ENCODE results near the gene AMN. TPM values are rescaled to one million over a fixed set of nuclear protein-coding genes. Genes with fewer than 3 reads are reported as not detected.
A peak's percentile ranks its signal among the peaks of the same experiment; 100 is the strongest.

AMN gene
- total and polyA plus RNA-seq, 9 of the 15 experiments (the other 6 are each of a cell fraction or from before 2014, with no cell fraction given), result 0.04 to 0.14 TPM; not detected in 7

DNA sequence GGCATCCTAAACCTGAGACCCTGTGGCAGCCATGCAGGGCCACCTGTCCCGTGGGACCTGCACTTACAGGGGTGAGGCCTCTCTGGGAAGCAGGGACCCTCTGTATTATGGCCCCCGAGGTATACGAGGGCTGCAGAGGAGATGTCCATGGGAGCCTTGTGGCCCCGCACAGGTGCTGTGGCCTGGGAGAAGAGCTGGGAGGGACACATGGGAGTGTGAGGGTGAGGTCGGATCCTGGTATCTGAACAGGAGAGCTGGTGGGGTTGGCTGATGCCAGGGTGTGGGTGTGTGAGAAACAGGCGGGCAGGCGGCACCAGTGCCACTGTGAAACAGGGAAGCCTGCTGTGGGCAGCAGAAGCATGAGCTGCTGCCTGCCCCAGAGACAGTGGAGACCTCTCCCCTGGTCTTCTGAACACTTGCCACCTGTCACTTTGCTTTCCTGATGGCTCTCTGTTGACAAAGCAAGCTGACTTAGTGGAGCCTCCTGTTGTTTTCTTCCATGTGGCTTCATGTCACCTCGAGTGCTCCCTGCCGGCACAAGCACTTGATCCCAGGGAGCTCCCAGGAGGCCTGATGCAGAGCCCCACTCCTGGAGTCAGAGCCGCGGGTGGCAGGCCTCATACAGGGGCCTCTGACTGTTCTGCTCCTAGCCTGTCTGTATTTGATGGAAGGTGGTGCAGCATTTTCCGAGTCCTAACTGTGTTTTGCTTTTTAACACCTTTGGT lies 19.8 kb upstream of the AMN start:
- ChIA-PET CTCF (ENCODE audit: low intra/inter-chr PET ratio) (no interaction called here), POLR2A (interaction anchor here (0.6 to 1.0 kb wide), 3 partner anchors 10 to 33 kb away, joined by 3 to 4 read pairs (median 3); no protein-coding TSS in a partner anchor)
- H3K79me2 ChIP-seq (ENCODE audit: control insufficient read depth, insufficient read depth, low read length), result no peaks in the 10 kb centered on the region
- H3K4me1 ChIP-seq (replicated peaks in 1 of 2; ENCODE audit: control insufficient read depth in 2 of 2, insufficient read depth in 2 of 2, low read length in 2 of 2), result peaks cover 0 to 5% of the 10 kb centered on the region in 2 experiments; a peak in 2 of 5 replicates
- H3K9me3 ChIP-seq (replicated peaks; ENCODE audit: control insufficient read depth, insufficient read depth, low read depth, low read length), result no peaks in the 10 kb centered on the region
- no peak overlapping the region for H3K4me3 ChIP-seq
- H3K27ac ChIP-seq (ENCODE audit: extremely low read depth, low read depth, low read length), result no peak overlapping the region
- no TSS peak for BruUV-seq (replicated peaks)
- no peak overlapping the region for H2AFZ ChIP-seq (ENCODE audit: low read depth, low read length)
- ATAC-seq, result no peak
- FAIRE-seq, result no peak
- WGBS (ENCODE audit: insufficient coverage, low coverage, missing lambda C conversion rate), result 95% methylated on average over 10 of the region's 12 CpGs
- H3K9me1 ChIP-seq (ENCODE audit: control insufficient read depth, insufficient read depth, low read length), result no peaks in the 10 kb centered on the region
- no peak overlapping the region for H3K4me2 ChIP-seq (ENCODE audit: insufficient read depth, low read length)
- DNase-seq (ENCODE audit: extremely low read depth in 1 of 4, low spot score in 3 of 4), result no peak
- TF ChIP-seq ZNF511 (CRISPR knock-in tag; IDR thresholded peaks at IDR 0.05) (no peak), TAF7 (tag; IDR thresholded peaks at IDR 0.05) (no peak), OTX1 (CRISPR knock-in tag; IDR thresholded peaks at IDR 0.05) (no peak), BRD4 (IDR thresholded peaks at IDR 0.05) (no peak), SPI1 (IDR thresholded peaks at IDR 0.05; ENCODE audit: borderline replicate concordance, low read depth, low read length) (no peak), RBM14 (IDR thresholded peaks at IDR 0.05; ENCODE audit: borderline replicate concordance, insufficient read depth, low read depth, low read length) (no peak), KHSRP (IDR thresholded peaks at IDR 0.05) (no peak), THRB (CRISPR knock-in tag; conservative IDR thresholded peaks at IDR 0.05) (no peak), SIX5 (IDR thresholded peaks at IDR 0.05; ENCODE audit: borderline replicate concordance in 1 of 2, insufficient read depth in 1 of 2, low read depth in 1 of 2, low read length in 2 of 2) (no peak), NCOA4 (IDR thresholded peaks at IDR 0.05; ENCODE audit: partially characterized antibody) (no peak), TSC22D4 (tag; IDR thresholded peaks at IDR 0.05) (no peak)
- TF ChIP-seq, protein P1, sequence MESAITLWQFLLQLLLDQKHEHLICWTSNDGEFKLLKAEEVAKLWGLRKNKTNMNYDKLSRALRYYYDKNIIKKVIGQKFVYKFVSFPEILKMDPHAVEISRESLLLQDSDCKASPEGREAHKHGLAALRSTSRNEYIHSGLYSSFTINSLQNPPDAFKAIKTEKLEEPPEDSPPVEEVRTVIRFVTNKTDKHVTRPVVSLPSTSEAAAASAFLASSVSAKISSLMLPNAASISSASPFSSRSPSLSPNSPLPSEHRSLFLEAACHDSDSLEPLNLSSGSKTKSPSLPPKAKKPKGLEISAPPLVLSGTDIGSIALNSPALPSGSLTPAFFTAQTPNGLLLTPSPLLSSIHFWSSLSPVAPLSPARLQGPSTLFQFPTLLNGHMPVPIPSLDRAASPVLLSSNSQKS (CRISPR knock-in tag; IDR thresholded peaks at IDR 0.05), result no peak
- H3K36me3 ChIP-seq (ENCODE audit: control insufficient read depth, insufficient read depth, low read length), result peaks cover 10% of the 10 kb centered on the region; the same call in 1 of the 3 replicates
- intact Hi-C loops (cut with micrococcal nuclease) (no loop called here), in situ Hi-C loops (cut with MboI) (loop anchor here (25.0 kb wide), 1 partner anchor 390 kb away; the partner anchor contains the start of gene ANKRD9)
- H3K27me3 ChIP-seq (ENCODE audit: control insufficient read depth in 2 of 2, insufficient read depth in 2 of 2, low read length in 2 of 2), result no peaks in the 10 kb centered on the region
- peak overlapping the region in 1 of 2 experiments; percentile 17; a peak in 1 of 4 replicates for H3K9ac ChIP-seq (ENCODE audit: insufficient read depth in 1 of 2, low read depth in 2 of 2, low read length in 2 of 2)
- no peaks in the 10 kb centered on the region for H4K20me1 ChIP-seq (replicated peaks; ENCODE audit: control insufficient read depth, insufficient read depth, low read length)
